NOMO-1 treated with dmso at 0.1 percent for 144 hours (cell line): ENCODE results near the gene ASMTL.
"Not testable (repeated sequence)": the region's sequence is repeated elsewhere in the genome, so short reads cannot be mapped to it uniquely, and the experiment has no call there.

Experiments used
- DNase-seq: peaks from one replicate; lab custom pipeline; 2025; ENCODE audit not compliant: unreplicated experiment; lab: John Stamatoyannopoulos, UW

The ASMTL gene

DNA sequence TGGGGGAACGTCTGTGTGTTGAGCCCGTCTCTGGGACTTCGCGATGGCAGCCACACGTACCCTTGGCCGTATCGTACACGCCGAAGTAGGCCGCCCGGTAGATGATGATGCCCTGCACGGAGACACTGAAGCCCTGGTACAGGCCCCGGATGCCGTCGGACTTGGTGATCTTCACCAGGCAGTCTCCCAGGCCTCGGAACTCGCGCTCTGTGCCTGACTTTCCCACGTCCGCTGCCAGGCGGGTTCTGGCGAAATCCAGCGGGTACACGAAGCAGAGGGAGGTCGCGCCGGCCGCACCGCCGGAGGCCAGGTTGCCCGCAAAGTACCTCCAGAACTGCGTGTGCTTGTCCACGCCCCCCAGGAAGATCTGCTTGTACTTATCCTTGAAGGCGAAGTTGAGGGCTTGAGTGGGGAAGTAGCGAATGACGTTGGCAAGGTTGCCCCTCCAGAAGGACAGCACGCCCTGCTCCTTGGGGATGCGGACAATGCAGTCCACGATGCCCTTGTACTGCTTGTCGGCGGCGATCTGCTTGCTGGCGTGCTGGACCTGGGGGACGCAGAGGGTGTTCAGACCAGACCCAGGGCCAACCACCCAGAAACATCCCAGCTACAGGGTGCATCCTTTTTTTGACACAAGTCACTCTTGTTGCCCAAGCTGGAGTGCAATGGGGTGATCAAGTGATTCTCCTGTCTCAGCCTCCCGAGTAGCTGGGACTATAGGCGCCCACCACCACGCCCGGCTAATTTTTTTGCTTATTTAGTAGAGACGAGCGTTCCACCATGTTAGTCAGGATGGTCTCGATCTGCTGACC is 63.3 kb downstream of the ASMTL start:
- DNase-seq = no peak

DNA sequence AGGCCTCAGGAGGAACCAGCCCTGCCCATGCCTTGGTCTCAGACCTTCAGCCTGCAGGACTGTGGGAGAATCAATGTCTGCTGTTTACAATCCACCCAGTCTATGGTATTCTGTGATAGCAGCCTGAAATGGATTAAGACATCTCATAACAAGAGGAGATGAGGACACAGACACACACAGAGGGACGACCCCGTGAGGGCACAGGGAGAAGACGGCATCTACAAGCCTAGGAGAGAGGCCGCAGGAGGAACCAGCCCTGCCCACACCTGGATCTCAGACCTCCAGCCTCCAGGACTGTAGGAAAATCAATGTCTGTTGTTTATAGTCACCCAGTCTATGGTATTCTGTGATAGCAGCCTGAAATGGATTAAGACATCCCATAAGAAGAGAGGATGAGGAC is 64.1 kb downstream of the ASMTL start:
- no peak for DNase-seq

DNA sequence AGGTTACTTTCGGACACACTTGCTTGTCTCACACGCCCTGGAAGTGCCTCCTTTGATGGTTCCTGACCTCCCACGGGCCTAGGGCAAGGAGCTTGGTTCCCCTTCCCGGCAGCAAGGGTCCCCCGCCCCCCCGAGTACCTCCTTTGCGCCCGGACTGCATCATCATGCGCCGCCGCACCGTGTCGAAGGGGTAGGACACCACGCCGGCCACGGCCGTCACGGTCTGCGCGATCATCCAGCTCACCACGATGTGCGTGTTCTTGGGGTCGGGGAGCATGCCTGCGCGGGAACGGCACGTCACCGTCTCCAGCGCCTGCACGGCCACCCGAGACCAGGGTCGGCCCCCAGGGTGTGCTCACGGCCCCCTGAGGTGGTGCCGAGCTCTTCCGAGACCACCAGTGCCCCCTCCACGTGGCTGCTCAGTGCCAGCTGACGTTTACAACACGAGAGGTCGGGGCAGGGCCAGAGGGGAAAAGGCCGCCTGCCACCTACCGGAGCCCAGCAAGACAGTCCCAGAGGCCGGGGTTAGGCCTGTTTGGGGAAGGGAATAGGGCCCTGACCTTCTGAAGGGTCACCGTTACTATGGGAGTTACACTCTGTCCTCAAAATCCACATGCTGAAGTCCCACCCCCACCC is 65.5 kb downstream of the ASMTL start:
- no peak for DNase-seq

DNA sequence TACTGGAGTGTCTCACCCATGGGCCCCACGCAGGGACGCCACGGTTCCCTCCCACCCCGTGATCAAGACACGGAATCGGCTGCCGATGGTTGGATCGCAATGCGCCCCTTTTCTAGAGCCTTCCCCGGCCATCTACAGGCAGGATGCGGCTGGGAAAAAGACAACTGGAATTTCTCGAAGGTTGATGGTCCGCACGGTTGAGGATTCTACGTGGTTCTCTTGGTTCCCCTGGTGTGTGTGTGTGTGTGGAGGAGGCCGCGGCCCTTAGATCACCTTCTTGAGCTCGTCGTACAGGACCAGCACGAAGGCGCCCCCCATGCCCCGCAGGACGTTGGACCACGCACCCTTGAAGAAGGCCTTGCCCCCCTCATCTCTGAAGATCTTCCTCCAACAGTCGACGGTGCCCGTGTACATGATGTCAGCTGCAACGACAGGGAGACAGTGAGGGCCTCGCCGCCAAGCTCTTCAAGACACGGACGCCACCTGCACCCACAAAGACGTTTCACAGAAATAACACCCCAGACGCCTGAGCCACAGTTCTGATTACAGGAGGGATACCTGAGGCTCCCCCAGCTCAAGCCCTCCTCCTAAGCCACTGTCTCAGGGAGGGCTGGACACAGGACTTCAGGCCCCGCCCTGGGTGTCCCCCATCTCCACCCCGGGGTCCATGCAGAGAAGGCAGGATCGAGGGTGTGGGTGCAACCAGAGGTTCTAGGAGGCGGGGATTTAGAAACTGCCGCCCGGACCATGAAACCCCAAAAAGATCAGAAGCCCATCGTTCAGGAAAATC is 66.2 kb downstream of the ASMTL start:
- DNase-seq = no peak

DNA sequence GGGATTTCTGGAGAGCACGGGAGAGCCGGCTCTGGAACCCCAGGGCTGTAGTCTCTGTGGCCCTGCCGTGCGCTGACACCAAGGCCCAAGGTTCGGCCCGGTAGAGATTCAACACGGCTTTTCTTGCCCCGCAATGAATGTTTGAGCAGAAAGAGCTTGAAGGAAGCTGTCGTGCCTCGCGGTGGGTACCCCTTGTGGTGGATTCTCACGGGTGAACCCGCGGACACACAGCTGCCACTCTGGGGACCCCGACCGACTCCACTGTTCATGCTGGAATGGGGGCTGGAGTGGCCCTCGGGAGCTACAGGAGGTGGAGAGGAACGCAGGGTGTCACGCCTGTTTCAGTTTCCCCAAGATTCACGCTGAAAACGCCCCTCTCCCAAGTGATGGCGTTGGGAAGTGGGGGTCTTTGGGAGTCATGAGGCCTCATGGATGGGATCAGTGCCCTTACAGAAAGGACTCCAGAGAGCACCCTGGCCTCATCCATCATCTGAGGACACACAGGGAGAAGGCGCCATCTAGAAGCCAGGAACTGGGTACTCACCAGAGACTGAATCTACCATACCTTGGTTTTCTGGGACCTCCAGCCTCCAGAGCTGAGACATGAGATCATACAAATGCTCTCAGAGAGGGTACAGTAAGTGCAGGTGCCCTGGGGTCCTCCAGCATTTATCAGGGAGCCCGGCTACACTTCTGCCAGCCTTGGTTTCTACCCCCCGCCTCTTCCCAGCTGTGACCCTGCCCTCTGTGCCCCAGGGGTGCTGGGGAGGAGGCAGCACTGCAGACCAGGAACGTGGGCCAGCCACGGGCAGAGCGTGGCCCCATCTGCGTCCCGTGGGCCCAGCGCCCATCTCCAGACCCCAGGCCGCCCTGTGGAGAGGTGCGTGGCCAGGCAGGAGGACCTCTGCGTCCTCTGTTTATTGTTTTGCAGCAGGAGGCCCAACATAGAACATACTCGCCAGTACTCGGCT is 67.2 kb downstream of the ASMTL start:
- DNase-seq = no peak

DNA sequence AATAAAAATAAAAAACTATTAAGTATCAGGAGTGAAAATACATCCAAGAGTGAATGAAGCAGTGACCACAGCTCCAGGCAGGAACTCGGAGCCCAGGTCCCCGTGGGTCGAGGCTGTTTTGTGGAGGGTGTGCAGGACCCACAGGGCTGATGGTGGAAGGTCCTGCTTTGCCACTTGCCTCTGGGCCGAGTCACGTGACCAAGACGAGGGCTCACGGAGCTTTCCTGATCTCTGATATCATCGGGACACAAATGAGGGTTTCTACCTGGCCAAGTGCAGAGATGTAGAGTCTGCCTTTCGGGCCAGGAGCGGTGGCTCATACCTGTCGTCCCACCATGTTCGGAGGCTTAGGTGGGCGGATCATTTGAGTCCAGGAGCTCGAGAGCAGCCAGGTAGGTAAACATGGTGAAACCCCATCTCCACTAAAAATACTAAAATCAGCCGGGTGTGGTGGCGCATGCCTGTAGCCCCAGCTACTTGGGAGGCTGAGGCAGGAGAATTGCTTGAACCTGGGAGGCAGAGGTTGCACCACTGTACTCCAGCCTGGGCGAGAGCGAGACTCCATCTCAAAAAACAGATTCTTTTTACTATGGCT is 68.0 kb downstream of the ASMTL start:
- DNase-seq = no peak

DNA sequence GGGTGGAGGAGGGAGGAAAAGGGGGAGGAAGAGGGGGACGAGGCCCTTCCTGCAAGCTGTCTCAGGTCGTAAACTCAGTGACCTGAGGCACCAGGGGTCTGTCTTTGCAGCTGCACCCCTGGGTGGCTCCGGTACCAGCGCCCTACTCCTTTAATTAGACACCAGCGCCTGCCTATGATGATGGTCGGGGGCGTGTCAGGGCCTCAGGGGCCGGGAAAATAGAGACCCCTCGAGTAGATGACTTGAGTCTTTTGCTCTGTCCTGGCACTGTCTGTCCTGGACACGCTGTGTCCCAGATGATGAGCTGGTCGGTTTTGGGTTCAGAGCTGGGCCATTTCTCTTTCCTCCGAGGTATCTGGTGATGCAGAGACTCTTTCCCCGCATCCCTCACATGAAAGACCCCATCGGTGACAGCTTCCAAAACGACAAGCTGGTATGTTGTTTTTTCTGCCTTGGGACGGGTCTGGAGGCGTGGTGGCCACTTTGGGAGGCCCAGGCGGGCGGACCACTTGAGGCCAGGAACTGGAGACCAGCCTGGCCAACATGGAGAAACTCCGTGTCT is 72.0 kb downstream of the ASMTL start:
- DNase-seq = no peak

DNA sequence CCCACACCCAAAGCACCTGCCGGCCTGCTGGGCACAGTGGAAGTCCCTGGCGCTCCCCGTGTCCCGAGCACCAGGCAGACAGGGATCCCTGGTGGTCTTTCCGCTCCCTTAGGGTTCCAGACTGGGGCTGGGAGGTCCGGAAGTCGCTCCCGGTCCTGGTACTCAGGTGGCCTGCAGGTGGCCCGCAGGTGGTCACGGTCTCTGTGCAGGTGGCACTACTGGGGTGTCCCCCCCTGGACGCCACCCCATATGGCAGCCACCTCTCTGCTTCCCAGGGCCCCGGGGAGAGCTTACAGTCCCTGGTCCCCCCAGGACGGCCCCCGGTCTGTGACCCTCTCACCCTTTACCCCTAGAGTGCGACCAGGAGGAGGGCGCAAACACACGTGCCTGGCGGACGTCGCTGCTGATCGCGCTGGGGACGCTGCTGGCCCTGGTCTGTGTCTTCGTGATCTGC is 74.4 kb downstream of the ASMTL start:
- no peak for DNase-seq

DNA sequence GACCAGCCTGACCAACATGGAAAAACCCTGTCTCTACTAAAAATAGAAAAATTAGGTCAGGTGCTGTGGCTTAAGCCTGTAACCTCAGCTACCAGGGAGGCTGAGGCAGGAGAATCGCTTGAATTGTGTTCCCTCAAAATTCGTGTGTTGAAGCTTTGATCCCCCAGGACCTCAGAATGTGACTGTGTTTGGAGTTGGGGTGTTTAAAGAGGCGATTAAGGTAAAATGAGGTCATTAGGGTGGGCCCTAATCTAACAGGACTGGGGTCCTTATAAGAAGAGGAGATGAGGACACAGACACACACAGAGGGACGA is 84.4 kb downstream of the ASMTL start:
- DNase-seq = no peak

DNA sequence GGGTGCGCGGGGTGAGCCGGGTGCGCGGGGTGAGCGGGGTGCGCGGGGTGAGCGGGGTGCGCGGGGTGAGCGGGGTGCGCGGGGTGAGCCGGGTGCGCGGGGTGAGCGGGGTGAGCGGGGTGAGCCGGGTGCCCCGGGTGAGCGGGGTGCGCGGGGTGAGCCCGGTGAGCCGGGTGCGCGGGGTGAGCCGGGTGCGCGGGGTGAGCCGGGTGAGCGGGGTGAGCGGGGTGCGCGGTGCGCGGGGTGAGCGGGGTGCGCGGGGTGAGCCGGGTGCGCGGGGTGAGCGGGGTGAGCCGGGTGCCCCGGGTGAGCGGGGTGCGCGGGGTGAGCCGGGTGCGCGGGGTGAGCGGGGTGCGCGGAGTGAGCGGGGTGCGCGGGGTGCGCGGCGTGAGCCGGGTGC is 86.3 kb downstream of the ASMTL start:
- not testable (repeated sequence) for DNase-seq

DNA sequence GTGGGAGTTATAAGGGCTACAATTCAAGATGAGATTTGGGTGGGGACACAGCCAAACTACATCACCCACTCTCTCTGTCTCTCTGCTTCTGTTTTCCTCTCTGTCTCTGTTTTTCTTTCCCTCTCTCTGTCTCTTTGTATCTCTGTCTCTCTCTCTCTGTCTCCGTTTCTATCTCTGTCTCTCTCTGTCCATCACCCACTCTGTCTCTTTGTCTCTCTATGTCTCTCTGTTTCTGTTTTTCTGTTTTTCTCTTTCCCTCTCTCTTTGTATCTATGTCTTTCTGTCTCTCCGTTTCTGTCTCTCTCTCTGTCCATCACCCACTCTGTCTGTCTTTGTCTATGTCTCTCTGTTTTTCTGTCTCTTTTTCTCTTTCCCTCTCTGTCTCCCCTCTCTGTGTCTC is 90.8 kb downstream of the ASMTL start:
- no peak for DNase-seq

DNA sequence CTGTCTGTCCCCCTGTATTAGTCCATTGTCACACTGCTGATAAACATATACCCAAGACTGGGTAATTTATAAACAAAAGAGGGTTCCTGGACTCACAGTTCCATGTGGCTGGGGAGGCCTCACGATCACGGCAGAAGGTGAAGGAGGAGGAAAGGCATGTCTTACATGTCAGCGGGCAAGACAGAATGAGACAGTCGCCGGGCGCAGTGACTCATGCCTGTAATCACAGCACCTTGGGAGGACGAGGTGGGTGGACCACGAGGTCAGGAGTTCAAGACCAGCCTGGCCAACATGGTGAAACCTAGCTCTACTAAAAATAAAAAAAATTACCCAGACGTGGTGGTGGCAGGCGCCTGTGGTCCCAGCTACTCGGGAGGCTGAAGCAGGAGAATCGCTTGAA is 91.4 kb downstream of the ASMTL start:
- DNase-seq = no peak

DNA sequence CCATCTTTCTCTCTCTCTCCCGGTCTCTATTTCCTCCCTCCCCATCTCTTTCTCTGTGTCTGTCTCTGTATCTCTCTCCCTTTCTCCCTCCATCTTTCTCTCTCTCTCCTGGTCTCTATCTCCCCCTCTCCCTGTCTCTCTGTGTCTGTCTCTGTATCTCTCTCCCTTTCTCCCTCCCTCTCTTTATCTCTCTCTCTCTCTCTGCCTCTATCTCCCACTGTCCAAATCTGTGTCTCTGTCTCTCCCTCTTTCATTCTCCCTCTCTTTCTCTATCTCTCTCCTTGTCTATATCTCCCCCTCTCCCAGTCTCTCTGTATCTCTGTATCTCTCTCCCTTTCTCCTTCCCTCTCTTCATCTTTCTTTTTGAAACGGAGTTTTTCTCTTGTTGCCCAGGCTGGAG is 92.5 kb downstream of the ASMTL start:
- no peak for DNase-seq

DNA sequence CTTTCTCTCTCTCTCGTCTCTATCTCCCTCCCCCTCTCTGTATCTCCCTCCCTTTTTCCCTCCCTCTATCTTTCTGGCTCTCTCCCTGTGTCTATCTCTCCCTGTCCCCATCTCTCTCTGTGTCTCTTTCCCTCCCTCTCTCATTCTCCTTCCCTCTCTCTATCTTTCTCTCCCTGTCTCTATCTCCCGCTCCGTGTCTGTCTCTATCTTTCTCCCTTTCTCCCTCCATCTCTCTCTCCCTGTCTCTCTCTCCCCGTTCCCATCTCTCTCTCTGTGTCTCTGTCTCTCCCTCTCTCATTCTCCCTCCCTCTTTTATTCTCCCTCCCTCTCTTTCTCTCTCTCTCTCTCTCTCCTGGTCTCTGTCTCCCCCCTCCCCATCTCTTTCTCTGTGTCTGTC is 93.2 kb downstream of the ASMTL start:
- no peak for DNase-seq

DNA sequence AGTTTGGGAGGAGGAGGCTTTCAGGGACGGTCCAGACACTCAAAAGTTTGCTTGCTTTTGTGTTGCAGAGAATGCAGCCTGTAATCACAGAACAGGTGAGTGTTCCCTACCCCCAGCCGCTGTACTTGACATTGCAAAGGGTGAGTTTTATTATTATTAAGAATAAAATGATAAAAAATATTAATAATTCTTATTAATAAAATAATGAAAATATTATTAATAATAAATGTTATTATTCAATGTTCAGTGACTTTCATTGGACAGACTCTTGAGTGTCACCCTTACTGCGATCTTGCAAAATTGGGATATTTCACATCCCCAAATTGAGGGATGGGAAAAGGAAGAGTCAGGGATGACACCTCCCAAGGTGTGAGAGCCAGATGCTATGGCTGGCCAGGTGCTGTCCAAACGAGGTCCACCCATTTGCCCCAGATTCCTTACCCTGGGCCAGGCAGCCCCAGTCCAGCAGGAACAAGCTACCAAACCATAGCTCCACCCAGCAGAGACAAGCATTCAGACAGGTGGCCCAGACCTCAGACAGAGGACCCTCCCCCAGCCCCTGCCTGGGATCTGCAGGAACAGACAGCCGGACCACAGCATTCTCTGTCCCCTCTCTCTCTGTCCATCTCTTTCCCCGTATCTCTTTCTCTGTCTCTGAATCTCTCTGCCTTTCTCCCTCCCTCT is 93.8 kb downstream of the ASMTL start:
- DNase-seq = no peak

DNA sequence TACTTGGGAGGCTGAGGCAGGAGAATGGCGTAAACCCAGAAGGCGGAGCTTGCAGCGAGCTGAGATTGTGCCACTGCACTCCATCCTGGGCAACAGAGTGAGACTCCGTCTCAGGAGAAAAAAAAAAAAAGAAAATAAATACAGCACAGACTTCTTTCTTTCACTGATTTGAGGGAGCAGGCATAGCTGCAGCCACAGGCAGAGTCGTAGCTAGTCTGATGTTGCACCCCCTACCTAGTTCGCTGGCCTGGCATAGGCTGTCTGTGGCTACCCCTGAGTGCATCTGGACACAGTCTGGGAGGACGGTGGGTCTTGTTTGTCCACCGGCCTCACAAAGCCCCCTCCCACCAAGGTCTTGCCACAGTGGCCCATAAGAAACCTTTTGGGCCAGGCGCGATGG is 94.7 kb downstream of the ASMTL start:
- no peak for DNase-seq

DNA sequence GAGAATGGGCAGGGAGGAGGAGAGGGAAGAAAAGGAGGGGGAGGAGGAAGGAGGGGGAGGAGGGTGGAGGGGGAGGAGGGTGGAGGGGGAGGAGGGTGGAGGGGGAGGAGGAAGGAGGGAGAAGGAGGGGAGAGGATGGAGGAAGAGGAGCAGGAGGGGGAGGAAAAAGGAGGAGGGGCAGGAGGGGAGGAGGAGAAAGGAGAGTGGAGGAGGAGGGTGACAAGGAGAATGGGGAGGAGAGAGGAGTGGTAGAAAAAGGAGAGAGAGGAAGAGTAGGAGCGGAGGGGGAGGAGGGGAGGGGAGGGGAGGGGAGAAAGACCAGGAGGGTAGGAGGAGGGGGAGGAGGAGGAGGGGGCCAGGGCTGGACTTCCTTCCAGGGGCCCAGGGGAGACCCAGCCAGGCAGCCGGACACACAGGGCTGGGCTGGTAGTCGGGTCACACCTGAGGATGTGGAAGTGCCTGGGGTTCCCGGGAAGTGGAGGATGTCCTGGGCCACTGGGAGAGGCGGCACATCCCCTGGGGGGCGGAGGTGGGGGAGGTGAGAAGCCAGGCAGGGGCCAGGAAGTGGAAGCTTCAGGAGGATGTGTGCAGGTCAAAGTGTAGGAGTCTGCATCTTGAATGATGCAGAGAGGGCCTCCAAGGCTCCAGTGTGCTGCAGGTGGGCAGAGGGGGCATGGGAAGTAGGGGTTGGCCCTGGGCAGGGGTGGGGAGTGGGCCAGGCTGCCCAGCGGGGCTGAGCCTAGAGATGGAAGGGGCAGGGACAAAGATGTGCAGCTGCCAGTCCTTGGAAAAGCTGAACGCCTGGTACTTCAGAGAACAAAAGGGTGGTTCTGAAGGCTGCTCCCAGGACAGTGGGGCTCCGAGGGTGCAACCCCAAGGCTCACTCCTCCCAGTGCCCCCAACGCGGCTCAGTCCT is 97.3 kb downstream of the ASMTL start:
- no peak for DNase-seq
